HG03378 (cell line): ENCODE measurements around the gene CFDP1.
A peak's percentile ranks its signal among the peaks of the same experiment; 100 is the strongest.

Experiments
- ATAC-seq: cut with Tn5 transposase; IDR thresholded peaks from one replicate; pipeline ENCODE4 v1.9.1; 2021; ENCODE audit warnings: mild to moderate bottlenecking, moderate library complexity; ENCODE audit not compliant: unreplicated experiment

CFDP1 gene

DNA sequence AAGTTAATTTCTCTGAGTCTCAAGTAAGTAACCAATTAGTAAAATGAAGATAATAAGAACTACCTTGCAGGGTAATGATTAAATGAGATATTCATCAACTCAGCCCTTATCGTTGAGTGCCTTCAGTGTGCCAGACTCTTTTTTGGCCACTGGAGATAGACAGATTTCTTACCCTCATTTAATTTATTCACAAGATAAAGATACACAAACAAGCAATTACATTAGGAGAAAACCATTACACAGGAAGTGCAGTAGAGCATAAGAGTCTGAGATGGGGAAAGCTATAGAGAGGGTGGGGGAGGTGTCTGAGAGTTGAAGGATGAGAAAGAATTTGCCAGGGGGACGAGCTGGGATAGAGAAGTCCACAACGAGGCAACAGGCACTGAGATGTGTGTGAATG, 109.4 kb downstream of the CFDP1 start:
- no peak for ATAC-seq

DNA sequence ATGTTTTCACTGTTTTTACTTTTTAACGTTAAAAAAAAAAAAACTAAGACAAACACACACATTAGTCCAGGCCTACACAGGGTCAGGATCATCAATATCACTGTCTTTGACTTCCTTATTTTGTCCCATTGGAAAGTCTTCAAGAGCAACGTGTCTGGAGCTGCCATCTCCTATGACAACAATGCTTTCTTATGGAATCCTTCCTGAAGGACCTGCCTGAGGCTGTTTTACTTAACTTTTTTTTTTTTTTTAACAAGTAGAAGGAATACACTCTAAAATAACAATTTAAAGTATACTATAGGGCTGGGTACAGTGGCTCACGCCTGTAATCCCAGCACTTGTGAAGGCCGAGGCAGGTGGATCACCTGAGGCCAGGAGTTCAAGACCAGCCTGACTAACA, 110.1 kb downstream of the CFDP1 start:
- no peak for ATAC-seq

DNA sequence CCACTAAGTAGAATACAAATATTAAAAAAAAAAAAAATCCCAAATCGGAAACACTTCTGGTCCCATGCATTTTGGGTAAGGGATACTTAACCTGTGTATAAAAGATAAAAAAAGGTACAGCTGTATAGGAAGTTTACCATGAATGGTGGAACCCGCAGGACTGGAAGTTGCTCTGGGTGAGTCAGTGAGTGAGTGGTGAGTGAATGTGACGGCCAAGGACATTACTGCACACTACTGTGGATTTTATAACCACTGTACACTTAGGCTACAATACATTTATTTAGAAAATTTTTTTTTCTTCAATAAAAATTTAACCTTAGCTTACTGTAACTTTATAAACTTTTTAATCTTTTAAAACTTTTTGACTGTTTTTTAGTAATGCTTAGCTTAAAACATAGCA, 110.6 kb downstream of the CFDP1 start:
- ATAC-seq: no peak

DNA sequence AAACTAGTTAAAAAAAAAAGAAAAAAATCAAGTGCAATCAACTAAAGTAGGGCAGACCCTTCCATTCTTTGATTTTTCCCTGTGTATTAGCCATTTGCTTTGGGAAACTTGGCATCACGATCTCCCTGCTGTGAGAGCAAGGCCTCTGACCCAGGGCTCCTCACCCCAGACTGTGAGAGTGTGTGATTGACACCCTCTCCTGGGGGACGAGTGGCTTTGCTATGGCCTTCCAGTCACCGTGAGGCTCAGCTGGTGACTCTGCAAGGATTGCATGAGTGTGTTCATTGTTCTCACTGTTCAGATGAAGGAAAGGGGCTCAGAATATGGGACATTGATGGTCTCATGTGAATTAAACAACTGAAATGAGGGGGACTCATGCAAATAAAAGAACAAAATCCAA, 112.9 kb downstream of the CFDP1 start:
- no peak for ATAC-seq

DNA sequence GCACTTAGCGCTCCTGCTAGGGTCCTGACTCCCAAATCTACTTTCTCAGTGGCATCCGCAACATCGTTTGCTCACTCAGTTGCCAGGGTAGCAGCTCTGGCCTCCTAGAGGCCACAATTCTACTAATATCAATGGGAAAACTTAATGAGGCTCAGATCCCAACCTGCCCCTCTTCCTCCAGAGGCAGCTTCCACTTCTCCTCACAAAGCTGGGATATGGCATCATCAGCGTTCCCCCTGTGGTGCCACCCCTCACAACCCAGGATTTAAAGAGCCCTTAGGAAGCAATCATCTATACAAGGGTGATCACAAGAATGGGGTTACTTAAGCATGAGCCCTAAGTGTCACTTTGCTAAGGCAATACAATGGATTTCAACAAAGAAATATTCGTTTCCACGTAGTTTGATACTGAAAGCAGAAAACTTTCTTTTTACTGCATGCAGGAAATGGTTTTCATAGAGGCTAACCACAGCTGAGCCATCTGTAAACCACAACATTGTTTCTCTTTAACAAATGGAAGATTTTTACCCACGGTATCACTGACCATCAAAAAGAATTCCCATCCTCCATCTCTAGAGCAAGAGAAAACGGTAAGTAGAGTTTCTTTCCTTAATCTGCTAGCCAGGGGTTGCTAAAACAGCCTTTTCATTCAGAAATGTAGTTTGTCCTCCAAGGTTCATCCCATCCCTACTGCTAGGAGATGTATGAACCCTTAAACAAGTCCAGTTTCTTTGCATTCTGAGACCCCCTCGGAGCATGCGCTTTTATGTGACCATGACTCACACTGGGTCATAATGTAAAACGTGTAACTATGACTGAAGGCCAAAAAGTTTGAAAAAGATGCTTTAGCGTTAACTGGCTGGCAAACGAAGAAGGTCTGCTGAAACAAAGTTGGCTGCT, 113.5 kb downstream of the CFDP1 start:
- ATAC-seq: peak; percentile 90

DNA sequence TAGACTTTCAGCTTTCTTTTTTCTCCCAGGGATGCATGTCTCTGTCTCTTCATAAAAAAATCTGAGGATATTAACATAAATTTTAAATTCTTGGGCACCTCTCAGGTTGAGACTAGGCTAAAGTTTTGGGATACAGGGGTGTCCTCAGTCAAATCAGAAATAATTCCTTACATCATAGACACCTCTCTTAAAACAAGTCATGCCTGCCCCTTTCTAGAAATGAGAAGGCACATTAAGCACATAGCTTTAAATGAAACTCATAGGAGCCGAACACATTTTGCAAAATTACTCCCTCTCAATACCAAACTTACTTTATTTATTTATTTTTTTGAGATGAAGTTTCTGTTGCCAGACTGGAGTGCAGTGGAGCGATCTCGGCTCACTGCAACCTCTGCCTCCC, 114.6 kb downstream of the CFDP1 start:
- no peak for ATAC-seq

DNA sequence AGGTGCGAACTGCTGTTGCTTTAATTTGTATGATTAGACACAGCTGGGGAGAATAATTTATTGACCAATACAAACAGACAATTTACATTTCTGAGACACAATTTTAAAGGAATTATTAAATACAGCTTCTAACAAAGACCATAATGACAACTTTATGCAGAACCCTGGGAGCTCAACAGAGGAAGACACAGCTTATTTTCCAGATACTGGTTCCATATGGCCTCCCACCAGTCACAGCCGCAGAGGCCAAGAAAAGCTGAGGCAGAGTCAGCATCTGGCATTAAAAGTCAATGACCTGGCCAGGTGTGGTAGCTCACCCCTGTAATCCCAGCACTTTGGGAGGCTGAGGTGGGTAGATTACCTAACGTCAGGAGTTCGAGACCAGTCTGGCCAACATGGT, 115.8 kb downstream of the CFDP1 start:
- ATAC-seq: no peak

DNA sequence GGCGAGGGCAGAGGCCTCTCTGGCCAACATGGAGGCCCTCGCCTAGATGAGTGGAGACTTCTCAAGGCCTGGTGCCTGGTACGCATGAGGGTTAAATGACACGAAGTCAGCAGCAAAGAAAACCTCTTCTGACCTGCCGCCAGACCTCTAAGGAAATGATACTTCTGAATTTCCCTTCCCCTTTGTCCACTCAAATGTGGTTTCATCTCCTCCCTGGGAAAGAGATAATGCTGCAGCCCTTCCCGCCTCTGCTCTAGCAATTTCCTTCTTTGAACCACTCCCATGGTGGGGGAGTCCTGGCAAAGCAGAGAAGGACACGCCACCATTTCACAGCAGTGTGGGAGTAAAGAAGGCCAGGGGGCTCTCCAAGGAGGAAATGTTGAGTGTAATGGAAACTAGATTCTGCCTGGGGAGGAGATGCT, 116.2 kb downstream of the CFDP1 start:
- no peak for ATAC-seq

DNA sequence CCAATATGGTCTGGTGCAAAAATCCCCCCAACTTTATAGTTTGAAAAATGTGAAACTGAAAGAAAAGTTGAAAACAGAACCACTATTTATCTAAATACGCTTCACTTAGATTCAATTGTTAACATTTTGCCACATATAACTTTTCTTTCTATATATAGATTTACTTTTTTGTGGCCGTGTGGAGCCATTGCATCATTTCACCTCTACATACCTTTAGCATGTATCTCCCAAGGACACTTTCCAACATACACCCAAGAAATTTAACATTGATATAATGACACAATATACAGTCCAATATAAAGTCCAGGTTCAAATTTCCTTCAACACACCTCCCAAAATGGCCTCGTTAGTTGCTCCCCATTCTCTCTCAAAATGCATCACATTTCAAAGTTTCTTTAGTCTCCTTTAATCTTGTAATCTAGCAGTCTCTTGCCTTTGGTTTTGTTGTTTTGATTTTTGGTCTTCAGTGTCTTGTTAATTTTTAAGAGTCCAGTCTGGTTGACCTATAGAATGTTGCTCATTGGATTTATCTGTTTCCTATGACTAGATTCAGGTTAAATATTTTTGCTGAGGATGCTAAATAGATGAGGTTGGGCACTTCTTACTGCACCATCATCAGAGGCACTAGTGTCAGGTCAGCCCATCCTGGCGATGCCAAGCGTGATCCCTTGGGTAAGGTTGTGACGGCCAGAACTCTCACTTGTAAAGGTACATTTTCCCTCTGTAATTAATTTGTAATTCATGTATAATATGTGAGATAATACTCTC, 117.6 kb downstream of the CFDP1 start:
- ATAC-seq: no peak

DNA sequence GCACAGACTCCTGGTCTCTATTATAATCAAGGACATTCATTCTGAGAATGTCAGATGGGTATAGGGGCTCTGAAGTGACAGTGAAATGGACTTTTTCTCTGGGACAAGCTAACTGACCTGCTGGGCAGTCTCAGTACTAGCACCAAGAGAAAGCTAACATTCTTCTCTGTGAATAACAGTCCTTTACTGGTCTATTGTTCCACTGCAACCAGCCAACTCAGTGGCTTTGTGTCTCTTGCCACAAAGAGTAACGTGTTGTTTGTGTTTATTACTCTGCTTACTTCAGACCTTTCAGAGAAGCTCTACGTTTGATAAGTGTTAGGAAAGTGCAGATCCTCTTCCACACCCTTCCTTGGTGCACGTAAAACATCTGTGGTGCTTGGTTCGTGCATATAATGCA, 120.4 kb downstream of the CFDP1 start:
- no peak for ATAC-seq

DNA sequence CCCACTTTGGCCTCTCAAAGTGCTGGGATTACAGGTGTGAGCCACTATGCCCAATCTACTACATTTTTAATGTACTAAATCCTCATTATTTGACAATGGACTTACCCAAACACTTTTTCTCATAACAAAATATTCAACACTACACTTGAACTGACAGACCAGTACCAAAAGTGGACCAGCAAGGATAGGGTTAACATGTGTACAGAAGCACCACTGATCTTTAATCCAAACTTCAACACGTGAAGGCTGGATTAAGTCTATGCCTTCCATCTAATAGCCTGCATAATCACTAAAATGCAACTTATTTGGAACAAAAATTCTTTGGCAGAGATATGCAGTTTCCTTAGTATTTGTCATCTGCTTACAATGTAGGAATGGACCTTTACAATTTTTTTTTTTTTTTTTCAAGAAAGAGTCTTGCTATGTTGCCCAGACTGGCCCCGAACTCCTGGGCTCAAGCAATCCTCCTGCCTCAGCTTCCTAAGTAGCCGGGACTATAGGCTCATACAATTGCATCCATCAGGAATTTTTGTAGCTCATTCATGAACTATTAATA, 121.8 kb downstream of the CFDP1 start:
- ATAC-seq: no peak

DNA sequence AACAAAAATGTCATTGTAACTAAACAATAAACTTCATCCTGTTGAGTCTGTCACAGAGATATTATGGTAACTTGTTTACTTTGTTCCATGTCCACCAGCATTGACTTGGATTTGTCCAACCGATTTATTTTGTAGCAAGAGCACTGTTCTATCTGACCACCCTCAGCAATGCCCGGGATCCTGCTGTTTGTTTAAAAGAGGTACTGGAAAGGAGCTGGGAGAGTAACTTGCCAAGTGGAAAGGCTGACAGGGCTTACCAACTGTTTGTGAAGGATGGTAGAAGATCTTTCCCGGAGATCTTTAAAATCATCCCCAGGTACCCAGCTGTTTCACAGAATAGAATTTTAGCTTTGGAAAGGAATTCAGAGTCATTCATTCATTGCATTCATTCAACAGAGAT, 122.8 kb downstream of the CFDP1 start:
- ATAC-seq: no peak

DNA sequence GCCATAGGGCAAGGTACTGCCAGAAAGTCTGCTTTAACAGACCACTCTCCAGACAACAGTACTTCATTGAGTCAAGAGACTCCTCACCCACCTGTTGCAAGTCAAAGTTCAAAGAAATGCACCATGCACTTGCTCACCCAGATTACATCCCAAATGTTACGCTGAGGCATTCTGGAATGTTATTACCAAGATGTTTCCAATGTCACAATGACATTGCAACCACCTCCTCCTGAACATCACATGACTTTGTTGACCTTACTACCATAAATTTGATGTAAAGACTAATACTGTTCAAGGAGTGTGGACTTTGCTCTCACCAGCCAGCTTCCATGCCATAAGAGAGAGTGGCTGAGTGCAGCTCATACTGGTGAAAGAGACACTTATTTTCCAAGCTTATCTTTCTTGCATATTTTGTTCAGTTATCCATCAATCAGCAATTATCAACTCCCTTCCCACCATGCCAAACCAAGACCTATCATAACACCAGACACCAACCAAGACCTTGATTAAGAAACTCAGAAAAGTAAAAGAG, 123.3 kb downstream of the CFDP1 start:
- no peak for ATAC-seq

DNA sequence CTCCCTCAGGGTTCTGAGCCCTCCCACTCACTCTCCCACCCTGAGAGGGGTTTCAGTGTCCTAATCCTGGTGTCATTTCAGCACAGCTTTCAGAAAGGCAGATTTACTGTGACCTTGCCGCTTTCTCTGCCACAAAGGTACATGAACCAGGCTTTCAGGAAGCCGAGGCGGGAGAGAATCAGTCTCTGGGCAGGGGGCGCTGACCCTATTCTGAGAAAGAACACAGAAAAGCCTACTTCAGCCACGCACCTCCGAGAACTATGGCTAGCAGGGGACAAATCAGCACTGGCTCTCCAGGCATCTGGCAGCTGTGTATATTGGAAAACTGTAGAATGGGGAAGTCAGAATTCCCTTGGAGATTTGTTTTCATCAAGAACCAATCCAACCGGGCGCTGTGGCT, 124.1 kb downstream of the CFDP1 start:
- no peak for ATAC-seq

DNA sequence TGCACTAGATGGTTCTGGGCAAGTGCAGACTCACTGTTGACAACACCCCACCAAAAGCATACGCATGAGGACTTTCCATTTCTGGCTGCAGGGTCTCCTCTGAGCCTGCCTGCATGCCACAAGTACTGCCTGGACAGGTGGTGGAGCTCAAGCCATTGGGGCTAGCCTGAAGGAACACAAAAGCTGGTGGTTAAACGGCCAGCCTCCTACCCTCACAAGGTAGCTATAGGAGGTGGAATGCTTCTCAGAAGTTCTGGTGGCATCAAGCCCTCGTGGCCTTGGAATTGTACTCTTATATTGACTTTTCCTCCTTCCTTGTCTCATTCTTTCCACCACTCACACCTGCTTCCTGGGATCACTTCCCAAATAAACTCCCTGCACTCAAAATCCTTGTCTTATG, 125.3 kb downstream of the CFDP1 start:
- no peak for ATAC-seq

DNA sequence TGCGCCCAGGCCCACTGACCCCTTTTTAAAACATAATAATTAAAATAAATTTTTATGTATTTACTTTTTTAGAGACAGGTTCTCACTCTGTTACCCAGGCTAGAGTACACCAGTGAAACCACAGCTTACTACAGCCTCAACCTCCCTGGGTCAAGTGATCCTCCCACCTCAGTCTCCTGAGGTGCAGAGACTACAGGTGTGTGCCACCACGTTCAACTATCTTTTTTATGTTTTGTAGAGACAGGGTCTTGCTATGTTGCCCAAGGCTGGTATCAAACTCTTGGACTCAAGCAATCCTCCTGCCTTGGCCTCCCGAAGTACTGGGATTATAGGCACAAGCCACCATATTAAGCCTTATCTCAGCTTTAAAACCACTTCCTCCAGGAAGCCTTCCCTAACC, 125.8 kb downstream of the CFDP1 start:
- ATAC-seq: no peak

DNA sequence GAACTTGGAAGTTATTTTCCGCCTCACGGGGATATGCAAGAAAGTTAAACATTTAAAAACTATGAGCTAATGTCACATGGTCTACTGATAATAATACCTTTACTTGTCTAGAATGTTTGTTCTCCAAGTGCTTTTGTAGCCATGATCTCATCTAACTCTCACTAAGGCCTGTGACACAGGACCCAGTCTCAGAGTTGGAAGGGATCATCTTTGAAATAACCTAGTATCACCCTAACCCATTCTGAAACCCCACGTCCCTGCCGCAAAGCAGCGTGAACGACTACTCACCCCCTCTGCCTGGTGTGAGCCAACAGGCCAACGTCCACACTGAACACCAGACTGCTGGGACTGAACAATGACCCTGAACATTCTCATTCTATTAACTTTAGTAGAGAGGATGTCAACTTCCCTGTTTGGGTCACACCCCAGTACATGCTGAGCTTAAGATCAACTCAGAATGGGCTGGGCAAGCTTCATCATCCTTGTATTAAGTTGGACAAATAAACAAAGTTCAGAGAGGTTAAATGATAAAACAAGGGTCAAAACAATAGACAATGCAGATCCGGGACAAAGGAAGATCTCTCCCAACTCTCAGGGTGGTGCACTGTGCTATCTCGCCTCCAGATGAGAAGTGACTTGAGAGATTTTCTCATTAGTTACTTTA, 127.1 kb downstream of the CFDP1 start:
- no peak for ATAC-seq

DNA sequence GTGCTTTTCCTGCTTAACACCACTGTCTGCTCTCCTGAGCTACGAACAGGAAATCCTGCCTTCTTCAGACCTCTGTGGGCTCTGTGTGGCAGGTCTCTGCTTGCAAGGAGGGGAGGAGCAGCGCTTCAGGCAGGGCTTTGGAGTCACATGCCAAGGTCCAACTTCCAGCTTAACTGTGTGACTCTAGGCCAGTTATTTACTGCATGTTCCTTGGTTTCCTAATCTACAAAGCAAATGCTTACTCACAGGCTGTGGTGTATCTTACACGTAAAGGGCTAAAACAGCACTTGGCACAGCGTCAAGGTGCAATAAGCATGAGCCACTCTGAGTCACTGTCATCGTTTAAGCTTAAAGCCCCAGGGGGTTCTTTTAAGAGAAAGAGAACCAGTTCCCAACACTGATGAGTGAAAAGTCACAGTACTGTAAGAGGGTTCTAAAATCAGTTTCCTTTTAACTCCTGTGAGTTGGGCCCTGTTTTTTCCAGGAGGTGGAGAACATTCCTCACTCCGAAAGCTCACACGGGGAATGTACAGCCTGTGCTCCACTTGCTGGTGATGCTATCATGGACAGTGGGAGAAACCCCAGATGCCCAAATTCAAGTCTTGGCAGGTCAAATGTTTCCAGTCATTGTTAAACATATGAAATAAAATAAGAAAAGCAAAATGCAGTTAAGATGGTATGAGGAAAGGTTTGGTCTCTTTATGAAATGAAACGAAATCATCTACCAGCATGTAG, 127.8 kb downstream of the CFDP1 start:
- peak; percentile 94 for ATAC-seq

DNA sequence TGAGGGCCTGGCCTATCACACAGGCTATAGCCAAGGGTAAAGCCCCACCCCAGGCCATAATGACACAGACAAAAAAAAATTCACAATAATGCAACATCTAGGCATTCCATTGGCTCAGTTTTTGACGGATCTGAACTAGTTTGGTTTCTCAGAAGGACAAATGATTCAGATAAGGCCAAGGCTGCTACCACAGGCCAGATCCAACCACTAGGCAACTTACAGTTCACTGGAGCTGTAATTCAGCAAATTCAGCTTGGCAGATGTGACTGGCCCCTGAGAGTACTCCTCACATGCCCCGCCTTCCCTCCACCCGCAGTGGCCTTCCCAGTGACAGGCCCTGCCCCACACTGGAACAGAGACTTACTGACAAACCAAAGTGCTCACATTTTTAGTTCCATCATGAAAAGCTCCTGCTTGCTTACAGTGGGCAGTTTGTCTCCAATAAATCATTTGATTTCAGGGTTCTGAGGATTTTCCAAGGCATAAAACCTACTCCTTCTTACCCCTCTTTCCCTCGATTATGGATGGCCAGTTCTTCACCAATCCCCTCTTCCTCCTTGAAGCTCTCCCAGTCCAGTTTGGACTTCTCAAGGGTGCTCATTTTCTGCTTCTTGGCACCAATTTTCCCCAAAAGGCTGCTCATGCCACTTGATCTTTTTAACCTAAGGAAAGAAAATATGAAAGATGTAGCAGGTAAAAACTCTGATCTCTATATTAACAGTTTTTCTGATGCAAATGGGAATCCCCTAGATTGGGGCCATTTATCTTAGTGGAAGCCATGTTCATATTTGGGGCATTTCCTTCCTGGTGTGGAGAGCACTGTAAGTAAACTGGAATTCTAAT, 128.6 kb downstream of the CFDP1 start:
- ATAC-seq: no peak

DNA sequence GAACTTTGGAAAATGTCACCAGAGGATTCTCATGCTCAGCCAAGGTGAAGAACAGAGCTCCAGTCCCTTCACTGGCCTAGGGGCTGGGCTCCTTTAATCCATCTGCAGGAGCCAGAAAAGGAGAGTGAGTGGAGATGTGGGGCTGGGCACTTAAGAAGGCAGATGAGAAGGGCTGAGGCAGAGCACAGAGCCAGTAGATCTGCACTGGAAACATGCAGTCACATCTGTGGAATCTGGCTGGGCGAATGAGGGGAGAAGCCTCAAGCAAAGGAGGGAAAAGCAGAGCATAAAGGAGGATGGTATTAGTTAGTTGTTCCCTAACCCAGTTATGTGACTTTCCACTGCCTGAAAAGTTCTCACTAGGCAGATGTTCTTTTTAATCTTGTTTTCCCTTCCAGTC, 131.5 kb downstream of the CFDP1 start:
- no peak for ATAC-seq
